Stimulated activated CD4-positive, alpha-beta T cell treated with anti-CD3 and anti-CD28 coated beads, Interleukin-4, amount 100 ng/mL, for 48 hours (primary cell): Measurements from ENCODE around the gene DIAPH2.

Experiments
- DNase-seq, 2 donors: peaks; one replicate each; pipeline ENCODE4 v3.0.0-alpha.2; 2020; ENCODE audit warnings: low read depth in 2 of 2

DIAPH2 gene

DNA sequence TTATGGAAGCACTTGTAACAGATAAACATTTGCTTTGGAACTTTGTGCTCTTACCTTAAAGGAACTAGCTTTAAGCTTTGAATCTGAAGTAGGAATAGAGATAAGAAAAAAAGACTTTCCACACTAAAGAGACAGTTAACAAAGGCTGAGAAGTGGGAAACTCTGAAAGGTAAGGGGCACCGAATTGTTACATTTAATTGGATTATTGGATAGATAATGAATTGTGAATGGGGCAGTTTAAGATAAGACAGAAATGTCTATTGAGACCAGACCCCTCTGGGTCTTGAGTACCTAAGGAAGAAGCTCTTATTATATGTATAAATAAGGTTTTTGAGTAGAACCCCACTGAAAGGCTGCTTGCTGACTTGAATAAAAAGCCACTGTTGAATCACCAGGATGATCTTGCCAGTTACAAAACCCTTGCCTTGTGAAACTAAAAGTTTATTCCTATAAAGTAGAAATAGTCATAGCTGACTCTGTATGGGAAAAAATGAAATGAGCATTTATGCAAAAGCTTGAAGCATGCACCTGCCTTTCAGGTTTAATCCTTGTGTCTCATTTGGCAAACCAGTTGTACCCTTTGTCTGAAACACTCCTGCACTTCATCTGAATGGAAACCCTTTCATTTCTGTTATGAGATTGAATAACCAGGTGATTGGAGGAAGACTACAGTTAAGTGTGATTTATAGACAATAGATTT, 622.3 kb downstream of the DIAPH2 start:
- no peak for DNase-seq

DNA sequence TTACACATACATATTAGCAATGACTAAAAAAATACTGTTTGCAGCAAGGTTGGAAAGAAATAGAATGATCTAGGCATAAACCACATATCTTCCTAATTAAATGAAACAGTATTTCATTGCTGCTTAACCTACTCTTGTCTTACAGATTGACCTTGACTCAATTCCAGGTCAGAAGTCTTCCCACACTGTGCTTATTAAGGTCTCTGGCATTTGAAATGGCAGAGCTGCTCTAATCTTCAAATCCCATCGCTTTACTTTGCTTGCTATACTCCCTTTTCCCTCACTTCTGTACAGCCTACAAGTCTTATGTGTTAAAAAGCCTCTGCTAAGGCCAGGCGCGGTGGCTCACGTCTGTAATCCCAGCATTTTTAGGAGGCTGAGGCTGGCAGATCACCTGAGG, 623.5 kb downstream of the DIAPH2 start:
- DNase-seq, result no peak

DNA sequence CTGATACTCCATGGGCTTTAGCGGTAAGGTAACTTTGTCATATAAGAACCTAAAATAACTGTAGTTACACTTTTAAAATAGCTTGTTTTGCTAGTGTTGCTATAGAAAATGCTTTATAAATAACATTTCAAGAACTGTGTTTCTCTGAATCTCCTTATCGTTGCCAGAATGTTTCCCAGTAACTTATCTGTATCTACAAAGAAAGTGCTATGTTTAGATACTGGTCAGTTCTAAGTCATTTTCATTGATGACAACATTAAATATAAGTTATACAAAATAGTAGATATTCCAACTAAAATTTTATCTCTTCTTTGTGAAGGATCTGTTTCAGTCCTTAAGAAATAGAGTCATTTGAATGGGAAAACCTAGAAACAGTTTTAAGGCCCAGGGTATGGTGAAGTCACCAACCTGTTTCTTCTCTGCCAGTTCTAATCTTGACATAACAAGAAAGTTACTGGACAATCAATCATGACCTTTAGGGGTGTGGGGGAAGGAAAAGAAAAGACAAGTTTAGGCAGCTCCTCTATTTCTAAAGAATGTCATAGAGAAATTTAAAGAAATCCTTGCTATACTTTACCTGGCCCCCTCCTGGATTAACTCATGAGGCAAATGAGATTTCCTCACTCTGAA, 625.0 kb downstream of the DIAPH2 start:
- no peak for DNase-seq

DNA sequence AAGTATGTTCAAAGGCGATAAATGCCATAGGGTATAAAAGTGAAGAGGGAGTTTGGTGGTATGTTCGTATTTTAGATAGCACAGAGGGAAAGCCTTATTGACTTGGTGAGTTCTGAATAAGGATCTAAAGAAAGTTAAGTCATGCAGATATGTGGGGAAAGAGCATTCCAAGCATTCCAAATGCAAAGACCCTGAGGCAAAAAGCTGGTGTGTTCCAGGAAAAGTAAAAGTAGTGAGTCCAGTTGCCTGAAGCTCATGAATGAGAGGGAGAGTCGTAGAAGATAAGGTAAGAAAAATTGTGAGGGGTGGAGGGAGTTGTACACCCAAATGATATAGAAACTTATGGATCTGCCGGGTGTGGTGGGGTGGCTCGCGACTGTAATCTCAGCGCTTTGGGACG, 625.7 kb downstream of the DIAPH2 start:
- no peak for DNase-seq

DNA sequence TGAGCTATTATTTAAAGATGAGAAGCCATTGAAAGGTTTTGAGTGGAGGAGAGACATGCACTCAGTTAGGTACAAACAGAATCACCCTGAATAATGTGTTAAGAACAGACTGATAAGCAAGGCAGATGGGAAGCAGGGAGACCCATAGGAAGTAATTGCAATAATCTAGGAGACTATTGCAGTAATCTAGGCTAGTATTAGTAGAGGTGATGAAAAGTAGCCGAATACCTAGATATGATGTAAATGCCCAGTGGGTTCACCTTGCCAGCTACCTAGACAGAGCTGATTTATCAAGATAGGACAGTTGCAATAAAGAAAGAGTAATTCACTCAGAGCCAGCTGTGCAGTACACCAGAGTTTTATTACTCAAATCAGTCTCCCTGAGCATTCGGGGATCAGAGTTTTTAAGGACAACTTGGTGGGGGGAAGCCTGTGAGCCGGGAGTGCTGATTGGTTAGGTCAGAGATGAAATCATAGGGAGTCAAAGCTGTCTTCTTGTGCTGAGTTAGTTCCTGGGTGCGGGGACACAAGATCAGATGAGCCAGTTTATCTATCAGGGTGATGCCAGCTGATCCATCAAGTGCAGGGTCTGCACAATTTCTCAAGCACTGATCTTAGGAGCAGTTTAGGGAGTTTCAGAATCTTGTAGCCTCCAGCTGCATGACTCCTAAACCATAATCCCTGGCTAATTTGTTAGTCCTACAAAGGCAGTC, 626.6 kb downstream of the DIAPH2 start:
- no peak for DNase-seq

DNA sequence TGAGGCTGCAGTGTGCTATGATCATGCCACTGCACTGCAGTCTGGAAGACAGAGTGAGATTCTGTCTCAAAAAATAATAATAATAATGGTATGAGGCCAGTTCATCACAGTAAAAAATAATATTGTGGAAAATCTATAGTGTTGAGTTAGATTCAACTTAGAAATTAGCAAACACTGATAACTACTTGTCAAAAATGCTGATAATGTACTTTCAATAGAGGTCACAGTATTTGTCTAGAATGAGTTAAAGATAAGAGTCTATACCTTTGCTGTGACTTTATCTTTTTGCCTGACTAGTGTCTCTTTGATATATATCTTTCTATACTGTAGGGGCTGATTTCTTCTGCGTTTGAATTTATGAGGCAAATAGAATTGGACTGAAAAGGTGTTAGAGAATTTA, 629.7 kb downstream of the DIAPH2 start:
- DNase-seq, result no peak

DNA sequence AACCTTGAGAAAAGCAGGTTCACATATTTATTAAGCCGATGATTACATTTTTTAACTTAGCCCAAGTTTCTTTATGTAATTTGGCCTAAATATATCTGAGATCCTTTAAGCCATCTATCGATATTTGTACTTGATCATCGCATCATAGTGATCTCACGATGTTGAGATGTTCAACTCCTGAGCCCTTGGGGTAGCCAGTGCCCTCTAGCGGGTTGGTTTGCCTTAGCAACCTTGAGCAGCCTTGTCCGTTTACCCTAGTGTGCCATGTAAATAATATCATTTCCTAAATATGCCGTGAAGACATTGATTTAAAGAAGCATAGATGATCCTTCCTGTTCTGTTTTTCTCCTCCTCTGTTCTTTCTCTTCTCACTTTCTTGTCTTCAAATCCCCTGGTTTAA, 631.3 kb downstream of the DIAPH2 start:
- DNase-seq, result no peak

DNA sequence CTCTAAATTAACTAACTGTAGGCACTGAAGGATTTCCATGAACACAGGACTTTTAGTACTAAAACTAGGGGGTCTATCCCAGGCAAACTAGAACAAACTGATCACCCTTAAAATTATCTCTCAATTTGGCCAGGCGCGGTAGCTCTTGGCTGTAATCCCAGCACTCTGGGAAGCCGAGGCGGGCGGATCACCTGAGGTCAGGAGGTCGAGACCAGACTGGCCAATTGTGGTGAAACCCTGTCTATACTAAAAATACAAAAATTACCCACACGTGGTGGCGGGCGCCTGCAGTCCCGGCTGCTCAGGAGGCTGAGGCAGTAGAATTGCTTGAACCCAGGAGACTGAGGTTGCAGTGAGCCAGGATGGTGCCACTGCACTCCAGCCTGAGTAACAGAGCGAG, 635.7 kb downstream of the DIAPH2 start:
- no peak for DNase-seq

DNA sequence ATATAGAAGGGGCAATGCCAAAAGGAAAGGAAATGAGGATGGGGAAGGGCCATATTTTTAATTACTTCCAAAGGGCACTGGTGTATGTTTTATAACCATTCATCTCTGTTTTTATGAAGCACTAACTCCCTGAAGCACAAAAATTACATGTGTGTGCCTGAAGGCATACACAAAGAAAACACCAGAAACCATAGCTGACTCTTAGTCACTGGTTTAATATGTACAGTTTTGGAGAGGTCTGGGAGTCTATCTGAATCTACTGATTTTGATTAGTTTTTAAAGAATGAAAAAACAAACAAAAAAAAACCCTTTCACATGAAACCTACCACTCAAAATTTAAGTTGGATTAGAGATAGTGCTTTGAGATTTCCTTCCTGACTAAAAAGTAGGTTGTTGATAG, 637.8 kb downstream of the DIAPH2 start:
- no peak for DNase-seq

DNA sequence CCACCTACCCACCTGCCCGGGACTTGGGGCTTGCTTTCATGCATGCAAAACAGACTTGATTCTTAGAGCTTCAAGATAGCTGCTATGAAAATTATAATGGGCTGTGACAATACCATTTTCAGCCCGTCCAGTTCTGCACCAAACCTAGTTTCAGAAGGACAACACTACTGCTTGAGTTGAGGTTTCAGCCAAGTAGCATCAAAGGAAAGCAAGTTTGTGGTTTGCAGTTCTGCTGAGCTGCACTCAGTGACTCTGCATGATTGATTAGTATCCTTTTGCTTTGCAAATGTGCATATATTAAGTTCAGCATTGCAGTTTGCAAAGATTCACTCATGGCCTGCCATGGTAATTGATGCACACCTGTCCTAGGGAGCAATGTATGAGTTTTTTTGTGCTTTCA, 641.8 kb downstream of the DIAPH2 start:
- no peak for DNase-seq

DNA sequence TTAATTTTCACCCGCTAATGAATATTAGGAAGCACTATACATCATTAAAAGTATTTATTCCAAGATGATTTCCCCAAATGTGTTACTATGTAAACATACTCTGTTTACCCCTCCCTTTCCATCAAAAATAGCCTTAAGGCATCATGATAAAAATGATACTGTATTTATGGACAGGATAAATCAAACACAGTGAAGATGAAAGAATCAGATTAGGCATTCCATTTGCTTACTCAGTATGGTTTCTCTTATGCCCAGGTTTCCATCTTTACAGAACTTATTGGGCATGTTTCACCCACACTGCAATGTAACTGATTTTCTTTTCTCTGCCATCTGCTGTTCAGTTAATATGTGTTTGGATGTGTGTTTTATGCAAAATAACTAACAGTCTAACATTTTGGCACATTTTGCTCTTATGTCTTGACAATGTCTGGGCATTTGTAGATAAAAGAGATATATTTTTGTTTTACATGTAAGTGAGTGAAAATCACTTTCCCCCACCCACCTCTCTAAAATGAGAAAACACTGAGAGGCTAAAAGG, 644.3 kb downstream of the DIAPH2 start:
- DNase-seq, result no peak

DNA sequence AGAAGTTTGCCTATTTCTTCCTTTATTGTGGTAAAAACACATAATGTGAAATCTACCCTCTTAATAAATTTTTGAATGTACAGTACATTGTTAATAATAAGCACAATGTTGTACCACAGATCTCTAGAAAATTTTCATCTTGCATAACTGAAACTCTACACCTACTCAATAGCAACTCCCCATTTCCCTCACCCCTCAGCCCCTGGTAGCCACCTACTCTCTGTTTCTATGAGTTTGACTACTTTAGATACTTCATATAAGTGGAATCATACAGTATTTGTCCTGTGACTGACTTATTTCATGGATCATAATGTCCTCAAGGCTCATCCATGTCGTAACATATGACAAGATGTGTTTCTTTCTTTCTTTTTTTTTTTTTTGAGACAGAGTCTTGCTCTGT, 645.5 kb downstream of the DIAPH2 start:
- no peak for DNase-seq

DNA sequence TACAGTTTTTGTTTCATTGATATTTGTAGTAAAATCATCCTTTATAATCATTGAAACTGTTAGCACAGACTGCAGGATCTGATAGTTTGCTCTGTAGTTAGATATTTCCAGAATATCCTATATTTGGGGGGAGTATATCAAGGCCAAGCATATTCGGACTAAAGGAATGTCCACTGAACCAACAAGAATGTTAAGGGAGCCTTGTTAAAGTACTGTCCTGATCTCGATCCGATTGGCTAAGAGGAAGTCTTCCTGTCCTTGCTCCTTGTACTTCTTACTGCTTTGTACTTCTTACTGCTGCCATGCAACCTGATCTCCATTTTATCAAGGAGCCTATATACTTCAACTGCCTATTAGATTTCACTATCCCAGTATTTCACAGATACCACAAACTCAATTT, 648.3 kb downstream of the DIAPH2 start:
- no peak for DNase-seq

DNA sequence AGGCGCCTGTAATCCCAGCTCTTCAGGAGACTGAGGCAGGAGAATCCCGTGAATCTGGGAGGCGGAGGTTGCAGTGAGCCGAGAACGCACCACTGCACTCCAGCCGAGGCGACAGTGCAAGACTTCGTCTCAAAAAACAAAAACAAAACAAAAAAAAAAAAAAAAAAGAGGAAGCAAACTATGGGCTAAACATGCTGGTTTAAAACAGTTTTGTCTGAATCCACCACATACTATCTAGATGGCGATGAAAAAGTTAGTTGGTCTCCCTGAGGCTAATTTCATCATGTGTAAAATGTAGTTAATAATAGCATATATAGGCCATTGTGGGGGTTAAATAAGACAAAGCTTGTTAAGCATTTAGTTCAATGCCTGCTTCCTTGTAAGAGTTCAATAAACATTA, 650.2 kb downstream of the DIAPH2 start:
- no peak for DNase-seq

DNA sequence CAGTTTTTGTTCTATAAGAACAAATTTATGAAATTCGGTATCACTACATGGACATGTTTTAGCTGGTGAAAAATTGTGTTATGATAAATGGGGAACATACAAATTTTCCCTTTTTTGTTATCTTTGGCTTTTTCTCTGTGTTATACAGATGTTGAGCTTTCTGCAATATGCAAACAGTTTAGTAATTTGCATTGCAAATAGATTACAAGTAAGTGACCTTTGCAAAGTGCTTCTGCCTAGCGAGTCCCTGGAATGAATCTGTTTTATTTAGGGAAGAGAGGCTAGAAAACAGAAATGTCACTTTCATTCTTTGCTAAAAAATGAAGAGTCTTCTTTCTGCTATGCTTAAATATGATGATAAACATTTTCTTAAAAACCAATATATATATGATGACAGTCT, 660.1 kb downstream of the DIAPH2 start:
- no peak for DNase-seq

DNA sequence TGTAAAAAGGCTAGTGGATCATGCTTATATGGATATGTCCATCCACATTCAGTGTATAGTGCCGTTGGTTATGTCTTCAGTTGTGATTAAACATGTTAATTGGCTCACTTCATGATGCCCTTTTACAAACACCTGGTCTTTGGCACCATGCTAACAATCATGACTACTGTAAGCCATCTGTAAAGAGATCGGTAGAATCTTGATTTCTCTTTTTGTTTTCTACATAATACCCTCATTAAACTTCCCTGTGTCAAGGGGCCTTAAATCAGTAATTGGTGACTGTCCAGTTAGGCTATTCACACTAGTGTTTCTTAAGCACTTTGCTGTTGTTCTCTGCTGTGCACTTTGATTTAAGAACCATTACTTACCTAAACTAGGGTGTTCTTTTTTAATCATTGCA, 674.3 kb downstream of the DIAPH2 start:
- DNase-seq, result no peak

DNA sequence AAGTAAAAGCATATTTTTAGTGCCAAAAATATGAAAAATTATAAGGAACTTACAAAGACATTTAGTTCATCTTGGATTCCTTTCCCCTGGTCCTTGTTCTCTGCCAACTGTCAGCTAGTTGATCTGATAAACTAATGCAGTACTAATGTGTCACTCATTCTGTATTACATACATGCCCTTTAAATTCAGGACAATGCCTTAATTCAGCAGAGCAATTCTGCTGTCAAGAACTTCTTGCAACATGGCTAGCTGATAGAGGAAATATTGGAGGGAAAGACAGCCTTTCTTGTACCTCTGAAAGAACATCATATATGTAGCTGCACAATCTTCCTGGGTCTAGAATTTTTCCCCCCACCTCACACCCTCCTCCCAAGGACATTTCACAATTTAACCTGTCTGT, 679.2 kb downstream of the DIAPH2 start:
- no peak for DNase-seq

DNA sequence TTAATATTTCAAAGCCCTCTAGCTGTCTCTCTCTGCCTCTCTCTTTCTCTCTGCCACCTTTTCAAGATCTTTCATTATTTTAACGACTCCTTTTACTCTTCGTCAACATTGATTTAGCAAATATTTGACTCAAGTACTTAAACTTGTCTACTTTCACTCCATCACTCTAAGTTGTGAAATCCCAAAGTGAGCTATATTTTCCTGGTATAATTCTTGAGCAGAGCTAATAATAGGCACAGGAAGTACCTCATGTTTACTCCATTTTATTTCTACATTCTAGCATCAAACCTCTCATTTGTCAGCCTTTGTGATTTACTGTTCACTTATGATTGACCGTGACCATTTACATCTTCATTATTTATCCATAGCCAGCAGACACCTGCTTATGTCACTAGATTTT, 681.6 kb downstream of the DIAPH2 start:
- DNase-seq, result no peak

DNA sequence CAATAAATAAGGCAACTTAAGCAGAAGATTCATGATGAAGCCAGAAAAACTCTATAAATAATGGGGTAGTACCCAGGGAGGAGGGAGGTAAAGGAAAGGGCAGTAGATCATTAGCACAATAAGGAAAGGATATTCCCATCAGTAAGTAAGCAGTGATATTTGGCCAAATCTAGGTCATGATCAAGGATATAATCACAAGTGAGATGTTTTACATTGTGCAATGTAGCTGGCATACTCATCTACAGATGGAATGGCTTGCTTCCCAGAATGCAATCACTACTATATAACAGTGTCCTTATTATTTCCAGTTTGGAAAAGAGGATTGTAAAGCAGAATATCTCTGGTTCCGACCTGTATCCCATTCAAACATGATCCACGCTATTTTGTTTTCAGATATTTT, 682.5 kb downstream of the DIAPH2 start:
- no peak for DNase-seq

DNA sequence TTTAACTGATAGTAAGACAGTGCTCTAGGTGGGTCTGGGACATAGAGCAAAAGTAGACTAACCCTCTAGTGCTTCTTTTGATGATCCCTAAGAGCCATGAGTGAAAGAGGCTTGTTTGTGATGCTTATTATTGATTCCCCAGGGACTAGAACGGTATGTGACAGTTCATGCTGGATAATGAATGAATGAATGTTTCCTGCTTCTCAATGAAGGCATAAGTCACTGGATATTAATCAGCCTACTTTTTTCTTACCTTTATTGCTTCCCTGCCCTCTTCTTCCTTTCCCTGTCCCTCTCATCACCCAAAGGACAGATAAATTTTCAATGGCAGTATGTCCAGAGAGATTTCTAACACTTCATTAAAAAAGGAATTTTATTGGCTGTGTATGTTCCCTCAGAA, 685.3 kb downstream of the DIAPH2 start:
- DNase-seq, result no peak

DNA sequence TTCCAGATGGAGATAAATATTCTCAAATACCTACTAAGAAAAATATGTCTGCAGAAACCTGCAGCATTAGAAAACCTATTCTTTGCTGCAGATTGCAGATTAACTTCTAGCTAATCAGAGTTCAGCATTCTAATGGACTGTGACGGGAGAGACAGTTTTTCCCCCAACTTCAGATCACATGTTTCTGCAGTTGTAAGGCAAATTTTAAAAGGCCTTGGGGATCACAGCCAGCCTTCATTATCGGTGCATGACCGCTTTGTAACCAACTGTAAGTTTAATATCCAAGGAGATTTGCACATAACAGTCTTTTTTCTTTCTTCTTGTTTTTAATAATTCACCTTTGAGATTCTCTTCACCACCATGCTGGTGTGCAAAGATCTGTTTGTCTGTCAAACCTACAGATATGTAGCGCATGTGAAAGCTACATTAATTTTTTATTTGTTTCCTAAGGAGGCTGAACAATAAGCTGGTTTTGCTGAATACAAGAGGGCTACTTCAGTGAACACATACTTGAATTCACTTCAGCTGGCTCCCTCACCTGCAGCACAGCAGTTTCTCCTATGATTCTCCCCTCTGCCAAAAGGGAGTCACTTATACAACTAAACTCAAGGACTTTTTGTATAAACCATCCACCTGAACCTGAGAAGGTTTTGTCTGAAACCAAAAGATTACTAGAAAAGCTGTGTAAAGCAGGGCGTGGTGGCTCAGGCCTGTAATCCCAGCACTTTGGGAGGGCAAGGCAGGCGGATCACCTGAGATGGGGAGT, 687.5 kb downstream of the DIAPH2 start:
- DNase-seq, result no peak

DNA sequence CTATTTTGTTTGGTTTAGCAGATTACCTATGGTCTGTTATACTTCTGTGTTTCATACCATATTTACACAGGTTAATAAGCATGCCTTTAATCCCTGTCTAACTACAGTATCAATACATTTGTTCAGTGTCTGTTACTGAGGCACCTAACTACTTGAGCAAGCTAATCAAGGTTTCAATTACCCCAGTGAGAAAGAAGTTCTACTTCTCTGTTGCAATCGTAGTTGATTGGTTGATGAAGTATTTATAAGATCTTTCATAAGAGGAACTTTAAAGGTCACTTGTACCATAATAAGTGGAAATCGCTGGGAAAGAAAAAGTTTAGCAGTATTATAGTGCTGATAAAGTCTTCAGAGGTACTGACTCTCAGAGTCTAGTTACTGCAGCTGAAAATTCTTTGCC, 689.6 kb downstream of the DIAPH2 start:
- no peak for DNase-seq
